A549 (cell line): ENCODE results near the gene HOXA5. TPM values are rescaled to one million over a fixed set of nuclear protein-coding genes. Genes with fewer than 3 reads are reported as not detected.

ENCODE experiments used
- ATAC-seq, 2 experiments: fragments of 200-7000 bp in 1 of 2; fragments of >200 bp in 1 of 2; cut with Nextera tagmentation in 1 of 2; cut with Tn5 transposase in 1 of 2; 3 replicates each; pipeline versions ENCODE4 v1.8.0 to v1.9.1; 2018 to 2020; ENCODE audit warnings: mild to moderate bottlenecking in 1 of 2, moderate library complexity in 1 of 2
- CTCF ChIA-PET: fragments of 300-600 bp; sonication (Branson Sonifier 250); formaldehyde crosslinking; extraction: SDS; loops from one replicate; lab custom pipeline; 2021; ENCODE audit warnings: antibody characterized with exemption, inconsistent platforms; lab: Yijun Ruan, JAX
- POLR2A ChIA-PET: fragments of 350-600 bp; formaldehyde crosslinking; extraction: SDS; loops from one replicate; lab custom pipeline; 2021; ENCODE audit warnings: antibody characterized with exemption, inconsistent platforms; lab: Yijun Ruan, JAX
- DNase-seq, 2 experiments: peaks; one replicate each; pipeline versions ENCODE4 v3.0.0 to v3.0.0-alpha.2; 2011 to 2016; ENCODE audit warnings: low read depth in 1 of 2, low spot score in 1 of 2
- FAIRE-seq: peaks from 2 replicates; lab custom pipeline; 2011; peaks lifted over from hg19 to GRCh38; lab: Jason Lieb, UNC
- H3K27ac ChIP-seq, 2 experiments: fragments of >200 bp; sonication (Bioruptor Twin); formaldehyde crosslinking; 3 replicates each; pipeline ENCODE4 v1.5.1; 2016 to 2017
- H3K4me1 ChIP-seq: fragments of >200 bp; sonication (Bioruptor Twin); formaldehyde crosslinking; 3 replicates; pipeline ENCODE4 v1.6.1; 2016
- H3K4me2 ChIP-seq: fragments of >200 bp; sonication (Bioruptor Twin); formaldehyde crosslinking; 3 replicates; pipeline ENCODE4 v1.6.1; 2016
- H3K4me3 ChIP-seq: fragments of >200 bp; sonication (Bioruptor Twin); formaldehyde crosslinking; 3 replicates; pipeline ENCODE4 v1.5.1; 2016
- H3K9me3 ChIP-seq: fragments of >200 bp; sonication (Bioruptor Twin); formaldehyde crosslinking; 3 replicates; pipeline ENCODE4 v1.6.1; 2016
- BHLHE40 ChIP-seq: IDR thresholded peaks from 2 replicates; pipeline ENCODE4 v1.6.1; 2012; ENCODE audit warnings: low read depth, low read length, inconsistent platforms
- FOSB ChIP-seq: fragments of 250-450 bp; sonication (Bioruptor Pico); IDR thresholded peaks from 2 replicates; pipeline ENCODE4 v1.5.0; 2020; ENCODE audit warnings: mild to moderate bottlenecking, moderate library complexity
- HOXA7 ChIP-seq: fragments of 250-450 bp; sonication (Bioruptor Pico); IDR thresholded peaks from 2 replicates; pipeline ENCODE4 v1.5.0; 2020; ENCODE audit warnings: mild to moderate bottlenecking, moderate library complexity
- JUN ChIP-seq, 2 experiments: fragments of >200 bp; sonication (Bioruptor Twin); formaldehyde crosslinking; IDR thresholded peaks; 2 replicates in 1 of 2; 3 replicates in 1 of 2; pipeline ENCODE4 v1.6.1; 2016 to 2017
- JUNB ChIP-seq: fragments of >200 bp; sonication (Bioruptor Twin); formaldehyde crosslinking; IDR thresholded peaks from 2 replicates; pipeline ENCODE4 v1.6.1; 2016
- KDM1A ChIP-seq: fragments of 200-600 bp; sonication (generic); IDR thresholded peaks from 2 replicates; pipeline ENCODE4 v1.6.1; 2016; ENCODE audit warnings: low read depth, mild to moderate bottlenecking
- PHF8 ChIP-seq: fragments of 200-600 bp; sonication (generic); IDR thresholded peaks from 2 replicates; pipeline ENCODE4 v1.6.1; 2016; ENCODE audit warnings: low read depth, mild to moderate bottlenecking, antibody characterized with exemption, moderate library complexity, borderline replicate concordance
- POLR2A ChIP-seq: IDR thresholded peaks from 2 replicates; pipeline ENCODE4 v1.6.1; 2012; ENCODE audit warnings: mild to moderate bottlenecking, low read length
- POLR2AphosphoS2 ChIP-seq: conservative IDR thresholded peaks from 2 replicates; pipeline ENCODE4 v1.6.1; 2012; ENCODE audit warnings: low read length, improper control_type of control experiment, inconsistent platforms
- RCOR1 ChIP-seq: fragments of 150-350 bp; IDR thresholded peaks from 2 replicates; pipeline ENCODE4 v1.6.1; 2014; ENCODE audit warnings: antibody characterized with exemption, low read length, low read depth
- RNF2 ChIP-seq: fragments of 200-600 bp; sonication (generic); IDR thresholded peaks from 2 replicates; pipeline ENCODE4 v1.6.1; 2016; ENCODE audit warnings: low read depth, mild to moderate bottlenecking, antibody characterized with exemption, moderate library complexity, borderline replicate concordance
- TP53 ChIP-seq: fragments of 250-450 bp; sonication (Bioruptor Pico); IDR thresholded peaks from 2 replicates; pipeline ENCODE4 v1.5.0; 2021; ENCODE audit warnings: mild to moderate bottlenecking, moderate library complexity
- USF2 ChIP-seq: fragments of 450-650 bp; IDR thresholded peaks from 2 replicates; pipeline ENCODE4 v1.6.1; 2014; ENCODE audit warnings: antibody characterized with exemption
- WGBS: methylation state at CpG from one replicate; pipeline ENCODE4 v1.1.6; 2017; ENCODE audit errors: missing lambda C conversion rate; 5-methylcytosine and 5-hydroxymethylcytosine counted together
- polyA plus RNA-seq, 4 experiments: library from polyadenylated mRNA; depleted of rRNA in 3 of 4; stranded (reverse); fragments of >200 nt; fragmentation: RNase III in 1 of 4; extraction: RNeasy Plus Mini Kit Qiagen cat#74134 plus additional on column Dnase treatment in 1 of 4; gene quantifications; 2 replicates in 3 of 4; 3 replicates in 1 of 4; pipeline ENCODE4 v1.2.3, GENCODE V29; 2011 to 2017
- TF ChIP-seq, protein P1 (sequence below): IDR thresholded peaks from 2 replicates; pipeline ENCODE4 v1.6.1; 2012

HOXA5 gene
- polyA plus RNA-seq, 2 of the 4 experiments (the other 2 are of a cell fraction), result 4.0 to 6.5 TPM

- no peak for FAIRE-seq
- no peak for ATAC-seq
- ChIA-PET POLR2A (interaction anchor here (1.1 kb wide), 1 partner anchor 28 kb away, joined by 4 read pairs; the partner anchor contains the start of gene HOXA7), CTCF (interaction anchor here (1.2 to 4.2 kb wide), 3 partner anchors 11 to 25 kb away, joined by 3 to 27 read pairs (median 3); partner anchors contain the start of gene HOXA10)
- peak within 1 kb of the TSS; percentile 49 for H3K4me3 ChIP-seq
- peaks cover 19% of the 10 kb centered on the region for H3K4me1 ChIP-seq
- H3K27ac ChIP-seq, result peak within 1 kb of the TSS; percentile 69 to 94
- WGBS, result 96% methylated on average over 41 of the region's 43 CpGs
- TF ChIP-seq POLR2AphosphoS2 (no peak), USF2 (peak; percentile 34; the same call in 1 of the 2 replicates), TP53 (CRISPR knock-in tag) (no peak), HOXA7 (CRISPR knock-in tag) (no peak), RCOR1 (no peak)
- TF ChIP-seq, protein P1, sequence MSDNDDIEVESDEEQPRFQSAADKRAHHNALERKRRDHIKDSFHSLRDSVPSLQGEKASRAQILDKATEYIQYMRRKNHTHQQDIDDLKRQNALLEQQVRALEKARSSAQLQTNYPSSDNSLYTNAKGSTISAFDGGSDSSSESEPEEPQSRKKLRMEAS, result no peak
- H3K9me3 ChIP-seq, result no peaks in the 10 kb centered on the region
- H3K4me2 ChIP-seq, result peak within 1 kb of the TSS; percentile 77
- DNase-seq, result no peak
Observed at GRCh38 chr7:27185013-27185853, 41.8 kb upstream of the HOXA5 start, which contains the start of gene HOXA11. Gene HOXA11, minus strand, starts transcription at chr7:27185232. Its CDS starts 88 bp downstream, at chr7:27185144.

DNA sequence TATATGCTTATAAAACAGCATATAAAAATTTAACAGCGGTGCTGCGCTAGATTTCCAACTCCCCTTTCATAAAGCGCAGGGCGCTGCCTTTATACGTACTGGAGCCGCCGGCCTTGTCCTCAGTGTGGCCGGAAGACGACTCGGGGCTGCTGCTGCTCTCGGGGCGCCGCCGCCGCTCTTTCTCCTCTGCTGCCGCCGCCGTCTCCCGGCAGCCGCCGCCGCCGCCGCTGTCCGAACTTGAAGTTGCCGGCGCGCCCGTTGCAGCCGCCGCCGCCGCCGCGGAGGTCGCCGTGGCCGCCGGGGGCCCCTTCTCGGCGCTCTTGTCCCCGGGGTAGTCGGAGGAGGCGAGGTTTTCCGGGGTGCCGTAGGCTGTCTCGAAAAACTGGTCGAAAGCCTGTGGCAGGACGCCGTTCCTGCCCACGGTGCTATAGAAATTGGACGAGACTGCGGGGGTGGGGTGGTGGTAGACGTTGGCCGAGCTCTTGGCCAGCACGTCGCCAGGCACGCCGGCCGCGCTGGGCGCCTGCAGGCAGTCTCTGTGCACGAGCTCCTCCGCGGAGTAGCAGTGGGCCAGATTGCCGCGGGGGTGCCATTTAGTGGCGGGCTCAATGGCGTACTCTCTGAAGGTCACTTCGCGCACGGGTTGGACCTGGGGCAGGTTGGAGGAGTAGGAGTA, 41.0 kb upstream of the HOXA5 start:
- peaks cover 23% of the 10 kb centered on the region for H3K4me1 ChIP-seq
- 18% methylated on average over 50 of the region's 72 CpGs for WGBS
- peak overlapping the region; percentile 49 for H3K4me3 ChIP-seq
- peak; percentile 37 for TF ChIP-seq POLR2A
- no peak for TF ChIP-seq RNF2
- TF ChIP-seq FOSB, result no peak
- no peak for TF ChIP-seq KDM1A
- peak in 1 of 2 experiments; percentile 29; a peak in 1 of 5 replicates for TF ChIP-seq JUN (IDR thresholded peaks at IDR 0.05)
- TF ChIP-seq PHF8, result peak; percentile 29; the same call in 1 of the 2 replicates
- no peak for TF ChIP-seq JUNB
- TF ChIP-seq, all 56 proteins: peak for 3
- no peak for FAIRE-seq
- peak overlapping the region; percentile 77 for H3K4me2 ChIP-seq
- peak; percentile 48 to 51 for DNase-seq
- no peaks in the 10 kb centered on the region for H3K9me3 ChIP-seq
- peak overlapping the region; percentile 69 to 94 for H3K27ac ChIP-seq
- peak; percentile 26 to 40; a peak in 4 of 6 replicates for ATAC-seq
- ChIA-PET POLR2A (interaction anchor here (0.7 to 1.1 kb wide), 2 partner anchors 8 to 28 kb away, joined by 4 read pairs; partner anchors contain the start of gene HOXA7), CTCF (interaction anchor here (1.4 to 4.2 kb wide), 3 partner anchors 12 to 872 kb away, joined by 3 to 27 read pairs (median 3); no protein-coding TSS in a partner anchor)

DNA sequence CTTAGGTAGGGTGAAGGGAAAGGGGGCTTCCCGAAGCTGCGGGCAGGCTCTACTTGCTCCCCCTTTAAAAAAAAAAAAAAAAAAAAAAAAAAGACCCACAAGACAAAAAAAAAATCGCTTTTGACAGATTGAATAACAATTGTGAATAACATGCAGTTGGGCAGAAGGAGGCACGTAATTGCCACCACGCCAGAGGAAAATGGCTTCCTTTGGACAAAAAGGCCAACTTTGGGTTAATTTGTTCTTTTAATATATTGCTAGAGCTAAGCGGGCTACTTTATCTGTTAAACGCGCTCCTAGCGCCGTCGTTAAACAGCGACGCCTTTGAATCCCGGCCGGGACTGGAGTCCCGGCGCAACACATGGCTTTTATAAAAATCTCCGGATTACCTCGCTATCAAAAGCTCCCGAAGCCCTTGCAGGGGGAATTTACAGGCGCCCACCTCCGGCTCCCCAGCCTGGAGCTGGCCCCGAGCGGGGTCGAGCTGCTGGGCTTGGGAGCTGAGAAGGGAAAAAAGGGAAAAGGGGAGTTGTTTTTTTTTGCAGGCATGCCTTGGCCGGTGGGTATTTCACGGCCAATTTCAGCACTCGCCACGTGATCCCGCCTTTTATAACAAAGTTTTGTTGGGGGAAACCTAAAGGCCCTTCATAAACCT, 40.3 kb upstream of the HOXA5 start:
- peak overlapping the region; percentile 49 for H3K4me3 ChIP-seq
- no peaks in the 10 kb centered on the region for H3K9me3 ChIP-seq
- peak overlapping the region; percentile 69 to 94 for H3K27ac ChIP-seq
- no peak for FAIRE-seq
- no peak for DNase-seq
- ChIA-PET POLR2A (interaction anchor here (0.7 kb wide), 1 partner anchor 9 kb away, joined by 4 read pairs; no protein-coding TSS in a partner anchor), CTCF (interaction anchor here (1.5 to 4.2 kb wide), 2 partner anchors 12 to 873 kb away, joined by 3 to 27 read pairs; no protein-coding TSS in a partner anchor)
- peak; percentile 54 for TF ChIP-seq USF2
- TF ChIP-seq, protein P1, result peak; percentile 59; the same call in 1 of the 2 replicates
- TF ChIP-seq BHLHE40, result no peak
- ATAC-seq, result no peak
- peaks cover 27% of the 10 kb centered on the region for H3K4me1 ChIP-seq
- 60% methylated on average over 30 of the region's 30 CpGs for WGBS
- H3K4me2 ChIP-seq, result peak overlapping the region; percentile 77
